ENCODE data around the gene RAB33B. TPM values are rescaled to one million over a fixed set of nuclear protein-coding genes. Genes with fewer than 3 reads are reported as not detected.
"Not testable (repeated sequence)": the region's sequence is repeated elsewhere in the genome, so short reads cannot be mapped to it uniquely, and the experiment has no call there.

Gene RAB33B
- total and polyA plus RNA-seq, 7 experiments from 2014 or later = 5.7 to 18.1 (median 13.1) TPM

DNA sequence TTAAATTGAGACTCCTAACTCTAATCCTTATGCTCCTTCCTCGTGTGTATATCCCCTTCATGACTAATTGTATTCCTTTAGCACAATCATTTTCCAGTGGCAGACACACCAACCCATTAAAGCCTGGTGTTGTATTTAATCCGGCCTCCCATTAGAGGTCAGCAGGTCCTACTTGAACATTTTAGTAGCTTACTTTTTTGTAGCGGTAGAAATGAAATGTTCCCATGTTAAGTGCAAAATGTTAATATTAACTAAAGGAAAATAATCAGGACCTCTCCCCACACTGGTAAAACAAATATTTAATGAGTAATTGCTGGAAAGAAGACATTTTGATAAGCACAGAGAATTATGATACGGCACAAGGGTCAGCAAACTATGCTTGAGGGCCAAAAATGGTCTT is 3.4 kb downstream of the RAB33B start:
- Mint-ChIP-seq H3K4me1 (peaks cover 54 to 86% (median 79%) of the 10 kb centered on the region in 7 donors), H3K27ac (peak overlapping the region in 1 of 9 donors; percentile 11), H3K36me3 (peaks cover 0 to 23% (median 10%) of the 10 kb centered on the region in 5 donors), H3K4me3 (peak overlapping the region in 4 of 10 donors; percentile 28 to 97 (median 40)), H3K27me3 (no peaks in the 10 kb centered on the region), H3K9me3 (peaks cover 0 to 5% (median 0%) of the 10 kb centered on the region in 11 donors)
- ATAC-seq = no peak
- CTCF ChIA-PET = no interaction called here
- Histone ChIP-seq H3K4me1 (ENCODE audit: control insufficient read depth in 2 of 2, insufficient read depth in 2 of 2, low read length in 2 of 2) (peaks cover 29 to 32% of the 10 kb centered on the region in 2 donors), H3K27me3 (ENCODE audit: control insufficient read depth in 2 of 2, insufficient read depth in 2 of 2, low read length in 2 of 2) (no peaks in the 10 kb centered on the region), H3K4me3 (ENCODE audit: low read length) (no peak overlapping the region), H3K36me3 (ENCODE audit: control insufficient read depth in 2 of 3, insufficient read depth in 3 of 3, low read length in 3 of 3) (peaks cover 0 to 4% (median 0%) of the 10 kb centered on the region in 3 experiments), H3K27ac (ENCODE audit: low read depth, low read length) (no peak overlapping the region), H3K9me3 (ENCODE audit: control insufficient read depth in 2 of 3, low read length in 3 of 3) (no peaks in the 10 kb centered on the region)
- no peak for DNase-seq
- POLR2A ChIA-PET = no interaction called here
- intact Hi-C loops (cut with micrococcal nuclease) = loop anchor here in 1 of 2 donors (10.0 kb wide), 1 partner anchor 1767 kb away; the partner anchor contains the start of gene ZNF330

DNA sequence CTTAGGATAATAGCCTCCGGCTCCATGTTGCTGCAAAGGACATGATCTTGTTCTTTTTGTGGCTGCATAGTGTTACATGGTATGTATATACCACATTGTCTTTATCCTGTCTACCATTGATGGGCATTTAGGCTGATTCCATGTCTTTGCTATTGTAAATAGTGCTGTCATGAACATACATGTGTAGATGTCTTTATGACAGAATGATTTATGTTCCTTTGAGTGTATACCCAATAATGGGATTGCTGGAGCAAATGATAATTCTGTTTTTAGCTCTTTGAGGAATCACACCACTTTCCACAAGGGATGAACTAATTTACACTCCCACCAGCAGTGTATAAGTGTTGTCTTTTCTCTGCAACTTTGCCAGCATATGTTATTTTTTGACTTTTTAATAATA is 4.6 kb downstream of the RAB33B start:
- Mint-ChIP-seq H3K36me3 (peaks cover 0 to 27% (median 15%) of the 10 kb centered on the region in 5 donors), H3K27ac (peak overlapping the region in 3 of 9 donors; percentile 7 to 32 (median 19)), H3K9me3 (peaks cover 0 to 7% (median 0%) of the 10 kb centered on the region in 11 donors), H3K27me3 (no peaks in the 10 kb centered on the region), H3K4me1 (peaks cover 47 to 78% (median 76%) of the 10 kb centered on the region in 7 donors), H3K4me3 (peak overlapping the region in 4 of 10 donors; percentile 6 to 97 (median 8))
- H3K27me3 ChIP-seq (ENCODE audit: control insufficient read depth in 2 of 2, insufficient read depth in 2 of 2, low read length in 2 of 2) = no peaks in the 10 kb centered on the region
- intact Hi-C loops (cut with micrococcal nuclease) = loop anchor here in 1 of 2 donors (10.0 kb wide), 1 partner anchor 1766 kb away; the partner anchor contains the start of gene ZNF330
- H3K4me1 ChIP-seq (ENCODE audit: control insufficient read depth in 2 of 2, insufficient read depth in 2 of 2, low read length in 2 of 2) = peaks cover 24 to 27% of the 10 kb centered on the region in 2 donors
- DNase-seq (no peak), ATAC-seq (no peak)
- peaks cover 0 to 4% (median 3%) of the 10 kb centered on the region in 3 experiments for H3K36me3 ChIP-seq (ENCODE audit: control insufficient read depth in 2 of 3, insufficient read depth in 3 of 3, low read length in 3 of 3)
- H3K9me3 ChIP-seq (ENCODE audit: control insufficient read depth in 2 of 3, low read length in 3 of 3) = no peaks in the 10 kb centered on the region
- no peak overlapping the region for H3K27ac ChIP-seq (ENCODE audit: low read depth, low read length)
- H3K4me3 ChIP-seq (ENCODE audit: low read length) = no peak overlapping the region
- POLR2A ChIA-PET = no interaction called here
- CTCF ChIA-PET = no interaction called here

DNA sequence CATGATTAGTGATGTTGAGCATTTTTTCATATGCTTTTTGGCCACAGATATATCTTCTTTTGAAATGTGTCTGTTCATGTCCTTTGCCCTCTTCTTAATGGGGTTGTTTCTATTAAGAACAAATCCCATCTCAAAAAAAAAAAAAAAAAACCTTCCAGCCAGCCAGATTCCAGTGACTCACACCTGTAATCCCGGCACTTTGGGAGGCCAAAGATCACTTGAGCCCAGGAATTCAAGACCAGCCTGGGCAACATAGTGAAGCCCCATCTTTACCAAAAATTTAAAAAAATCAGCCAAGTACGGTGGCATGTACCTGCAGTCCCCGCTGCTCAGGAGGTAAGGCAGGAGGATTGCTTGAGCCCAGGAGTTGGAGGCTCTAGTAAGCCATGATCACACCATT is 5.1 kb downstream of the RAB33B start:
- H3K27me3 Mint-ChIP-seq = no peaks in the 10 kb centered on the region
- Histone ChIP-seq H3K36me3 (ENCODE audit: control insufficient read depth in 2 of 3, insufficient read depth in 3 of 3, low read length in 3 of 3) (peaks cover 0 to 4% (median 3%) of the 10 kb centered on the region in 3 experiments), H3K27ac (ENCODE audit: low read depth, low read length) (no peak overlapping the region), H3K9me3 (ENCODE audit: control insufficient read depth in 2 of 3, low read length in 3 of 3) (no peaks in the 10 kb centered on the region), H3K27me3 (ENCODE audit: control insufficient read depth in 2 of 2, insufficient read depth in 2 of 2, low read length in 2 of 2) (no peaks in the 10 kb centered on the region), H3K4me3 (ENCODE audit: low read length) (no peak overlapping the region), H3K4me1 (ENCODE audit: control insufficient read depth in 2 of 2, insufficient read depth in 2 of 2, low read length in 2 of 2) (peaks cover 24 to 27% of the 10 kb centered on the region in 2 donors)
- peak overlapping the region in 2 of 10 donors; percentile 16 to 97 for H3K4me3 Mint-ChIP-seq
- ATAC-seq = no peak
- H3K27ac Mint-ChIP-seq = peak overlapping the region in 2 of 9 donors; percentile 19 to 46
- intact Hi-C loops (cut with micrococcal nuclease) = loop anchor here in 1 of 2 donors (10.0 kb wide), 1 partner anchor 1766 kb away; the partner anchor contains the start of gene ZNF330
- no peak for DNase-seq
- peaks cover 47 to 80% (median 78%) of the 10 kb centered on the region in 7 donors for H3K4me1 Mint-ChIP-seq
- ChIA-PET CTCF (no interaction called here), POLR2A (interaction anchor here (0.7 kb wide), 1 partner anchor 97 kb away, joined by 3 read pairs; no protein-coding TSS in a partner anchor)
- H3K9me3 Mint-ChIP-seq = peaks cover 0 to 8% (median 0%) of the 10 kb centered on the region in 11 donors
- H3K36me3 Mint-ChIP-seq = peaks cover 0 to 32% (median 19%) of the 10 kb centered on the region in 5 donors

DNA sequence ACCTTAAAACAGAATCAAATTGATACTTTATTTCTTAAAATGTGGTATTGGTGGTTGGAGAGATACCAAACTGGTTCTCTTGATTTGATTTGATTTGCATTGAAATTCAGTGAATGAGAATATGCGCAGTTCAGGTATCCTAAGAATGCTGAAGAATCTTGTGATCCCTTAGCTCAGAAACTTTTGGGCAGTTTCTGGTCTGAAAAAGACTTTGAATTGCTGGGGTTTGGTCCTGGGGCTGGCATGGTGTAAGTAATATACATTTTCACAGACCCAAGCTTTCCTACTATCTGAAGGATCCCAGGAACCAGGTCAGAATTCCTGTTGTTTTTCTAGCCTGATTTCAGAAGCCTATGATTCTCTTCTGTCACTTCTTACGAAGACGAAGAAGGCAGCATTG is 6.6 kb downstream of the RAB33B start:
- no peaks in the 10 kb centered on the region for H3K27me3 ChIP-seq (ENCODE audit: control insufficient read depth in 2 of 2, insufficient read depth in 2 of 2, low read length in 2 of 2)
- no peak overlapping the region for H3K4me3 Mint-ChIP-seq
- no peaks in the 10 kb centered on the region for H3K9me3 ChIP-seq (ENCODE audit: control insufficient read depth in 2 of 3, low read length in 3 of 3)
- no peaks in the 10 kb centered on the region for H3K27me3 Mint-ChIP-seq
- H3K36me3 Mint-ChIP-seq = peaks cover 0 to 35% (median 21%) of the 10 kb centered on the region in 5 donors
- H3K27ac Mint-ChIP-seq = no peak overlapping the region
- DNase-seq (no peak), ATAC-seq (no peak)
- intact Hi-C loops (cut with micrococcal nuclease) = no loop called here
- ChIA-PET CTCF (no interaction called here), POLR2A (no interaction called here)
- H3K36me3 ChIP-seq (ENCODE audit: control insufficient read depth in 2 of 3, insufficient read depth in 3 of 3, low read length in 3 of 3) = peaks cover 0 to 3% (median 0%) of the 10 kb centered on the region in 3 experiments
- H3K4me3 ChIP-seq (ENCODE audit: low read length) = no peak overlapping the region
- peaks cover 0 to 12% (median 1%) of the 10 kb centered on the region in 11 donors for H3K9me3 Mint-ChIP-seq
- H3K27ac ChIP-seq (ENCODE audit: low read depth, low read length) = no peak overlapping the region
- peaks cover 33 to 69% (median 63%) of the 10 kb centered on the region in 7 donors for H3K4me1 Mint-ChIP-seq
- peaks cover 16% of the 10 kb centered on the region in 2 donors for H3K4me1 ChIP-seq (ENCODE audit: control insufficient read depth in 2 of 2, insufficient read depth in 2 of 2, low read length in 2 of 2)

DNA sequence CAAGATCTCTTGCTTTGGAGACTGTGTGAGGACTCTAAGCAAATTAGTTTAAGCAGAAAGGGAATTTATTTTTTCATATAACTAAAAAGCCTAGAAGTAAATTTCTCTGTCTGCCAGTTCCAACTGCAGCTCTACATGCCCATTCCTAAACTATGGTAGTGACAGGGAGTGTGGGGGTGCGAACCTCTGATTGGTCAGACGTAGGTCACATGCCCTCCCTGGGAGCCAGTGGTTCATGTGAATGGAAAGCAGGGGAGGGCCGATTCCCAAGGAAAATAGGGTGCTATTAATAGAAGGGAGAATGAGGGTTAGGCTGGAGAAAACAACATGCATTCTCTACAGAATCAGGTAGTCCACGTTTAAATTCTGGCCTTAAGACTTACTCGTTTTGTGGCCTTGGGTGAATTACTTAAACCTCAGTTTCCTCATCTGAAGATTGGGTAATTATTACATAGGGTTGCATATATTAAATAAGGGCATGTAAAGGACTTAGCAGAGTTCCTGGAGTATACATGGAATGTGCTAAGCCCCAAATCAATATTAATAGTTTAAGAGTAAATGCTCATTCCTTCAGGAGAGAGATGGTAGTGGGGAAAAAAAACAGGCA is 7.2 kb downstream of the RAB33B start:
- no peak overlapping the region for H3K27ac Mint-ChIP-seq
- H3K4me3 ChIP-seq (ENCODE audit: low read length) = no peak overlapping the region
- H3K27ac ChIP-seq (ENCODE audit: low read depth, low read length) = no peak overlapping the region
- H3K9me3 Mint-ChIP-seq = peaks cover 0 to 12% (median 1%) of the 10 kb centered on the region in 11 donors
- H3K4me1 Mint-ChIP-seq = peaks cover 29 to 64% (median 58%) of the 10 kb centered on the region in 7 donors
- no peaks in the 10 kb centered on the region for H3K27me3 ChIP-seq (ENCODE audit: control insufficient read depth in 2 of 2, insufficient read depth in 2 of 2, low read length in 2 of 2)
- H3K9me3 ChIP-seq (ENCODE audit: control insufficient read depth in 2 of 3, low read length in 3 of 3) = no peaks in the 10 kb centered on the region
- H3K27me3 Mint-ChIP-seq = no peaks in the 10 kb centered on the region
- peaks cover 0 to 35% (median 21%) of the 10 kb centered on the region in 5 donors for H3K36me3 Mint-ChIP-seq
- ATAC-seq (no peak), DNase-seq (no peak)
- ChIA-PET CTCF (no interaction called here), POLR2A (interaction anchor here (0.6 to 1.2 kb wide), 2 partner anchors 23 to 48 kb away, joined by 3 to 4 read pairs; no protein-coding TSS in a partner anchor)
- intact Hi-C loops (cut with micrococcal nuclease) = no loop called here
- peaks cover 10 to 11% of the 10 kb centered on the region in 2 donors for H3K4me1 ChIP-seq (ENCODE audit: control insufficient read depth in 2 of 2, insufficient read depth in 2 of 2, low read length in 2 of 2)
- H3K36me3 ChIP-seq (ENCODE audit: control insufficient read depth in 2 of 3, insufficient read depth in 3 of 3, low read length in 3 of 3) = peaks cover 0 to 3% (median 0%) of the 10 kb centered on the region in 3 experiments
- H3K4me3 Mint-ChIP-seq = no peak overlapping the region

DNA sequence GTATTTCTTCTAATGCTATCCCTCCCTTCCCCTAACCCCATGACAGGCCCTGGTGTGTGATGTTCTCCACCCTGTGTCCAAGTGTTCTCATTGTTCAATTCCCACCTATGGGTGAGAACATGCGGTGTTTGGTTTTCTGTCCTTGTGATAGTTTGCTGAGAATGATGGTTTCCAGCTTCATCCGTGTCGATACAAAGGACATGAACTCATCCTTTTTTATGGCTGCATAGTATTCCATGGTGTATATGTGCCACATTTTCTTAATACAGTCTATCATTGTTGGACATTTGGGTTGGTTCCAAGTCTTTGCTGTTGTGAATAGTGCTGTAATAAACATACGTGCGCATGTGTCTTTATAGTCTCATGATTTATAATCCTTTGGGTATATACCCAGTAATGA is 10.6 kb downstream of the RAB33B start:
- H3K4me1 ChIP-seq (ENCODE audit: control insufficient read depth in 2 of 2, insufficient read depth in 2 of 2, low read length in 2 of 2); DNase-seq; H3K36me3 ChIP-seq (ENCODE audit: control insufficient read depth in 2 of 3, insufficient read depth in 3 of 3, low read length in 3 of 3); H3K27me3 Mint-ChIP-seq; H3K4me3 ChIP-seq (ENCODE audit: low read length); intact Hi-C loops (cut with micrococcal nuclease); H3K4me3 Mint-ChIP-seq; H3K27ac Mint-ChIP-seq; H3K27ac ChIP-seq (ENCODE audit: low read depth, low read length); H3K27me3 ChIP-seq (ENCODE audit: control insufficient read depth in 2 of 2, insufficient read depth in 2 of 2, low read length in 2 of 2); H3K9me3 ChIP-seq (ENCODE audit: control insufficient read depth in 2 of 3, low read length in 3 of 3); CTCF ChIA-PET; POLR2A ChIA-PET; ATAC-seq: not testable (repeated sequence)
- H3K36me3 Mint-ChIP-seq = peaks cover 10 to 47% (median 38%) of the 10 kb centered on the region in 5 donors
- H3K9me3 Mint-ChIP-seq = peaks cover 6 to 30% (median 13%) of the 10 kb centered on the region in 11 donors
- peaks cover 4 to 42% (median 36%) of the 10 kb centered on the region in 7 donors for H3K4me1 Mint-ChIP-seq

All from naive thymus-derived CD4-positive, alpha-beta T cell (primary cell).